NB4 (cell line): ENCODE data around the gene ROBO1.

Source experiments
- MYC ChIP-seq: IDR thresholded peaks from 2 replicates; pipeline ENCODE4 v1.6.1; 2011; ENCODE audit warnings: low read depth, low read length
- POLR2A ChIP-seq: IDR thresholded peaks from 2 replicates; pipeline ENCODE4 v1.6.1; 2011; ENCODE audit warnings: mild to moderate bottlenecking; ENCODE audit not compliant: insufficient read length; ENCODE audit errors: extremely low read depth
- TF ChIP-seq, protein P1 (sequence below): IDR thresholded peaks from one replicate; pipeline ENCODE4 v1.5.1; 2012; ENCODE audit warnings: low read depth, low read length
- TF ChIP-seq, protein P2 (sequence below): IDR thresholded peaks from 2 replicates; pipeline ENCODE4 v1.6.1; 2011; ENCODE audit warnings: low read depth, low read length

DNA sequence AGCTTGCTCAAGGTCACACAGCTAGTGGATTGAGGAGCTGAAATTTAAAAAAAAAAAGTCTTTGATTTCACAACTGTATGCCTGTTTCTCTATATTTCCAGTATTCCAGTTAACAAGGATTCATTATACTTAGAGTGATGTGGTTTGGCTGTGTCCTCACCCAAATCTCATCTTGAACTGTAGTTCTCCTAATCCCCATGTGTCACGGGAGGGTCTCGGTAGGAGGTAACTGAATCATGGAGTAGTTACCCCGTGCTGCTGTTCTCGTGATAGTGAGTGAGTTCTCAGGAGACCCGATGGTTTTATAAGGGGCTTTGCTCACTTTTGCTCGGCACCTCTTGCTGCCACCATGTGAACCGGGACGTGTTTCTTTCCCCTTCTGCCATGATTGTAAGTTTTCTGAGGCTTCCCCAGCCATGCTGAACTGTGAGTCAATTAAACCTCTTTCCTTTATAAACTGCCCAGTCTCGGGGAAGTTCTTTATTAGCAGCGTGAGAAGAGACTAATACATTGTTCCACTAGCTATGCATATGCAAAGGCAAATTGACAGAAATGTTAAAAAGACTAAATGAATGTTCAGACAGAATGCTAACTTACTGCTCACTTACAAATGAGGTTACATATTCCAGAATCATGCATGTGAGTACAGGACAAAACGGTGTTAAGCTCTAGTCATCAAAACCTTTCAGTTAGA lies 1101.9 kb downstream of the ROBO1 start:
- TF ChIP-seq, protein P1, sequence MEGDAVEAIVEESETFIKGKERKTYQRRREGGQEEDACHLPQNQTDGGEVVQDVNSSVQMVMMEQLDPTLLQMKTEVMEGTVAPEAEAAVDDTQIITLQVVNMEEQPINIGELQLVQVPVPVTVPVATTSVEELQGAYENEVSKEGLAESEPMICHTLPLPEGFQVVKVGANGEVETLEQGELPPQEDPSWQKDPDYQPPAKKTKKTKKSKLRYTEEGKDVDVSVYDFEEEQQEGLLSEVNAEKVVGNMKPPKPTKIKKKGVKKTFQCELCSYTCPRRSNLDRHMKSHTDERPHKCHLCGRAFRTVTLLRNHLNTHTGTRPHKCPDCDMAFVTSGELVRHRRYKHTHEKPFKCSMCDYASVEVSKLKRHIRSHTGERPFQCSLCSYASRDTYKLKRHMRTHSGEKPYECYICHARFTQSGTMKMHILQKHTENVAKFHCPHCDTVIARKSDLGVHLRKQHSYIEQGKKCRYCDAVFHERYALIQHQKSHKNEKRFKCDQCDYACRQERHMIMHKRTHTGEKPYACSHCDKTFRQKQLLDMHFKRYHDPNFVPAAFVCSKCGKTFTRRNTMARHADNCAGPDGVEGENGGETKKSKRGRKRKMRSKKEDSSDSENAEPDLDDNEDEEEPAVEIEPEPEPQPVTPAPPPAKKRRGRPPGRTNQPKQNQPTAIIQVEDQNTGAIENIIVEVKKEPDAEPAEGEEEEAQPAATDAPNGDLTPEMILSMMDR = no peak
- TF ChIP-seq POLR2A (no peak), MYC (no peak)
- TF ChIP-seq, protein P2, sequence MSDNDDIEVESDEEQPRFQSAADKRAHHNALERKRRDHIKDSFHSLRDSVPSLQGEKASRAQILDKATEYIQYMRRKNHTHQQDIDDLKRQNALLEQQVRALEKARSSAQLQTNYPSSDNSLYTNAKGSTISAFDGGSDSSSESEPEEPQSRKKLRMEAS = no peak
